Activated CD4-positive, alpha-beta T cell treated with anti-CD3 and anti-CD28 coated beads, Interleukin-2, Interleukin-4, amounts not matched to agents 100 ng/mL and 50 ng/mL, durations not matched to agents 16 hours and 8 hours (primary cell): ENCODE data around the gene HGF.
"Not testable (repeated sequence)": the region's sequence is repeated elsewhere in the genome, so short reads cannot be mapped to it uniquely, and the experiment has no call there.

Experiments used
- DNase-seq: peaks from one replicate; pipeline ENCODE4 v3.0.0-alpha.2; 2020; ENCODE audit warnings: low spot score

HGF gene

DNA sequence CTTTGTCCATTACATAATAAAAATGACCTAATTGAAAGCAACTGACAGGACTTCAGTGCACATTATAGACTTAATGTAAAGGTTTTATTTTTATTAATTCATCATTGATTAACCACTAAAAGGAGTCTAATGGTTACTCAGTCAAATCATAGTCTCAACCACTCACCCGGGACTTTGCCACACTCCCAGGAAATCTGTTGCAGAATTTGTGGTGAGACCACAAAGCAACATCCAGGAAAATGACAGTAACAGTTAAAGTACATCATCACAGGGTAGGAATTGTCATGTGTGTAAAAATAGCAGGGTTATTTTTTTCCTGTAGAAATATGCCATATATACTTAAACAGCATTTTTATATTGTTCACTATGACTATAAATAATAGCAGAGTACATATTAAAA is 6.3 kb upstream of the HGF start:
- no peak for DNase-seq

DNA sequence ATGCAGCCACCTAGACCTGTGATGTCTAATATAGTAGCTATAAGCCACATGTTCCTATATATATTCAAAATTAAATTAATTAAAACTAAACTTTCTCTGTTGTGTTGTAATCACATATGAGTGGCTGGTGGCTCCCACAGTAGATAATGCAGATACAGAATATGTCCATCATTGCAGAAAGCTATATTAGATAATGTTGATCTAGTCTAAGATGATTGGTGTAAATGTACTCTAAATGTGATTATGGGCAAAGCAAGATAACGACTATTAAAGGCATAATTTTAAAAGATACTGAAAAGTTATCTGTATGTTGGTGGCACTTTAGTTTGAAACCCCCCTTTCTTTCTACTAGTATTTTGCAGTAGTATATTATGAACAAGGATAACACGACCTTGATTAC is 5.7 kb upstream of the HGF start:
- DNase-seq: no peak

DNA sequence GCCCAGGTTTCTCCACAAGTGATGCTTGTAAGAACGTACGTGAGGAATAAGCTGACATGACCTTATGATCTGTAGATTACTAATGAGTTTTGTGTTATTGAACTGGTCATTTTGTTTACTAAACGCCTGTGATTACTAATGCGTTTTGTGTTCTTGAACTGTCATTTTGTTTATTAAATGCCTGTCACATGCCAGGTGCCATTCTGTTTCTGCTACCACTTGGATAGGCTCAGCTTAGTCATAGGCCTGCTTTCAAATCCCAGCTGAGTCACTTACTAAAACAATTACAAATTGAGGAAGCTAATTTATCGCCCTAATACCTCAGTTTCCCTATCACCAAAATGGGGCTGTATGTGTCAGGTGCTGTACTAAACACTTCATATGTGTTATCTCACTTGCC is 4.7 kb upstream of the HGF start:
- DNase-seq: no peak

DNA sequence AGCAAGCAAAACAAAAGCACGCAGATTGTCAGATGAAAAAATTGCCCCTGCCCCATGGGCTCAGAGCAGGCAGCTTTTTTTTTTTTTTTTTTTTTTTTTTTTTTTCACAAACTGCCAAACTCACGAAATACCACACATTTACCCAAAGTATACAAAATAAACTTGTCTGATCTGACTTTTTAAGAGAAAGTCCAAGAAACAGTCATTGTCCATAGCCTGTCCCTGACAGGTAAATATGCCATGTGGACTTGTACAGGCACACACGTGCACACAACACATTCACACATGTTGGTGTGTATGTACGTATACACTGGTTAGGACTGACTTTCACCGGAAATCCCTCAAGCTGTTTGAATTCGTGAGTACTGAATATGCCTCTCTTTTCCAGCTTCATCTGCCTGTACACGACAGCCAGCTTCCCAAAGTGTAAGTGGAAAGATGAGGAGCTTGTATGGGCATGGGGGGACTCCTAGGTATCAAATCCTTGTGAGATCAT is 929 bp upstream of the HGF start:
- no peak for DNase-seq

DNA sequence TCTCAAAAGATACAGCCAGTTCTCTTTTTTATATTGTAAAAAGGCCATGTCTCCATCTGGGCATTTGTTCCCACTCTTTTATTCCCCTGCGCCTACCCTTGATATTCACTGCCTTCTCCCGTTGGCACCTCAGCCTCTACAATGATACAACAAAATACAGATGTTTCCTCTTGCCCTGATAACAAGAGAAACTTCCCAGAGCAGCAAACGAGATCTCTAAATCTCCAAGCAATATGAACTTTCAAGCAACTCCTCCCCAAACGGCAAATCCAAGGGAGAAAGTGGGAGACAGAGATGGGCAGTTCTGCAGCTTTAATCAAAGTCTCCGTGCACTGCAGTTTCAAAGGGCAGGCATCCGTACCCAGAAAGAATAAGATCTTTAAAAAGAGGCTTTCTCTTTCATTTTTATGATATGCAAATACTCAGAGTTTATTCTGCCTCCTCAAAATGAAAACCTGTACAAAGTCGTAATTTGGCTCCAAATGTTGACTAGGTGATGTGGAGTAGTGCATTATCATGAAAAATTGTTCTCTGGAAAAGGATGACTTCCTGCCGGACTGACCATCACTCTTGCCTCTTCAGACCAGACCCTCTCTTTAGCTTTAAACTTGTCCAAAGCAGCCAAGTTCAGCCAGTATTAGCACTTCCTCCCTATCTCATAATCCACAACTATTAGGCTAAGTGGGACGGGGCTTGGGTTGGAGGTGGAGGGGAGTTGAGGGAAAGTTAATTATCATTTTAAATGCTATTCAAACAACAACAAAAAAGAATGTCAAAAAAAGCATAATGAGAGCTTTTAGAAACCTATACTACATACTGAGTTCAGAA is 682 bp downstream of the HGF start:
- DNase-seq: no peak

DNA sequence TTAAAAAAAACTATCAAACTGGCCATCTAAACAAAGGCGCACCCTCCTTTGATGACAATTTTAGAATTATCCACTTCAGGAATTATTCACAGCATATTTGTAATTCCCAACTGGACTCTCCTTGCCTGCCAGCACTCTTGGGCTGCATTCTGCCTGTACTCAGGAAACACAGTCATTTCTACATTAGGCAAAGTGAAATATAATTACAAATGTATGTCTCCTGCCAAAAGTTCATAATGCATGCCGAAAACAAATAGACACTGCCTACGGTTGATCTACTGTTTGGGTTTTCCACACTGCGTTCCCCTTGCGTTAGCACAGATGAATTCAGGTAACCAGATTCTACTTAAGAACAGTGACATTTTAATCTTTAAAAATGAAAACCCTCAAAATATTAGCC is 1.9 kb downstream of the HGF start:
- no peak for DNase-seq

DNA sequence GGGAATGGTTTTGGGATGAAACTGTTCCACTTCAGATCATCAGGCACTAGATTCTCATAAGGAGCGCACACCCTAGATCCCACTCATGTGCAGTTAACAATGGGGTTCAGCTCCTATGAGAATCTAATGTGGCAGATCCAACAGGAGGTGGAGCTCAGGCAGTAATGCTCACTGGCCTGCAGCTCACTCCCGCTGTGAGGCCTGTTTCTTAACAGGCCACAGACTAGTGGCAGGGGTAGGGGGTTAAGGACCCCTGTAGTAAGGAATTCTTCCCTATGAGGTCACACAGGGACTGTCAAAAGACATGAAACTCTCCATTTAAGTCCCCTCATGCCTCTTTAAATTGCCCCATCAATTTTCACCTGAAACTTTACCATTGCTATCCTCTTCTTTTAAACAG is 8.0 kb downstream of the HGF start:
- DNase-seq: no peak

DNA sequence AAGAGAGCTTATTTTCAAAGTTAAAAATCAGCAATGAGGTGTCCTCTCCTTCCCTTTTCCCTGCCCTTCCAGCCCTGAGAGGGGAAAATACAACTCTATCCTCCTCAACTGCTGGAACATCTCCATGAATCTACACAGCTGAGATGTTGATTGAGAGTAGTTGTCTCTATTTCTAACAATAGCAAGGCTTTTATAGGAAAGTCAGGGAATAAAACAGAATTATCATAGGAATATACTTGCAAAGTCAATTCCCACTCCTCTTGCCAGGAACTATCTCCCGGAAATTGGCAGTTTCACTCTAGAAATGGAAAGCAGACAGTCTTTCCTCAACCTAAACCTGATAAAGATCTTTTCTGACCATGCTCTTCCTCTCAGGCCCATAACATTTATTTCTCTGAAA is 8.8 kb downstream of the HGF start:
- DNase-seq: no peak

DNA sequence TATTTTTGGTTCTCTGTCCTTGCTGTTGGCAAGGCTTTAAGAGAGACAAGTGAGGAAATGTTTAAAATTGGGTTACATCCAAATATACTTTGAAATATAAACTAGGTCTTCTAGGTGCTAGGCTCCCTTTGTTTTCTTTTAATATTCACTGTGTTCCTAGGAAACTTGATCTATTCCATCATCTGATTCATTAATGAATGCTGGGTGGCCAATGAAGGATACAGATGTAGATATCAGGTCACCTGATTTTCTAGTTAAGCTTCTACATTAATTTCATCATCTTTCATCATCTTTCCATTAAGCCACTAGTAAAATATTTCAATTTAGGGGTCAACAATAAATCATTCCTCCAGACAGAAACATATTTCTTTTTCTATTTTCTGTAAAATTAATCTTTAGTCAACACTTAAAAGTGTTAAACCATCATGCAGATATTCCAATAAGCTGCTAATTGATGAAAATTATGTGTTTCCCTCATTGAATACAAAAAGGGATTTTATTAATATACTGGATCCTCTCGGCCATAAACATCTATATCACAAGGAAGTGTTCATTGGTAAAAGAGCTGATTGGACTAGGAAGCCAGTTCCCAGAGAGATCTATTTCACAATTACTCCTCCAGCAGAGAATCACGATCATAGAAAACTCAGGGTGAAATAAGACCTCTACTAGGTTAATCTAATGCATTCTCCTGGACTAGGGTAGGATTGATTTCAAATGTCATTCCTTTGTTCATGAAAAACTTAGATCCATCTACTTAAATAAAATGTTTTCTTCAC is 14.7 kb downstream of the HGF start:
- no peak for DNase-seq

DNA sequence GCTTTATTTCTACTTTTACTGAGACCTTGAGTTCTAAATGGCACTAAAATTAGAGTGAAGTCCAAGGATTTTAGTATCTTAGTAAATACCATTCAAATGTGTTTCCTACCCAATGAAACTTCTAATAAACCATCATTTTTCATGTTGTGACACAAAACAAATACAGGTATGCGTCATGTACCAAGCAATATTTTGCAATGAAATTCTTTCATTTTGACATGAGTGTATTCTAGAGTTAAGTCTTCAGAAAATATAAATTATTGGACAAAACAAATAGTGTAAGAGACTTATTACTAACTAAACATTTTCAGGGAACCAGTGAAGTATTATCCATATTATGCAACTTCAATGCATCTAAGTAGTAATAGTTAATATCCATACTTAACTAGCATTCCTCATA is 16.5 kb downstream of the HGF start:
- no peak for DNase-seq

DNA sequence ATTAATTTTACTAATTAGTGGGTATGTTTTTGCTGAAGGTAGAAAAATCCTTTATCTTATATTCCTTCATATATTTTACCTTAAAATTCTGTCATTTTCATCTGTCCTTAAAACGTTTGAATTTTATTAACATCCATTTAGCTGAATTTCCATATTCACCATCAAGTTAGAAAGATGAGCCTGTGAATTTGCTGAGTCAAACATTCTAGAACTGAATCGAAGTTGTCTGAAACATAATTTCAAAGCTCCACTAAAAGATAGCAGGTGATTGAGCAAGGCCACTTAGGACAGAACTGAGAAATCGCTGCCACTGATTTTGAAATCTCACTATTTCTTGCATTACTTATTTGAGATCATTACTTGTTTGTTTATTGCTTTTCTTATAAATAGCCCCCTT is 17.5 kb downstream of the HGF start:
- DNase-seq: no peak

DNA sequence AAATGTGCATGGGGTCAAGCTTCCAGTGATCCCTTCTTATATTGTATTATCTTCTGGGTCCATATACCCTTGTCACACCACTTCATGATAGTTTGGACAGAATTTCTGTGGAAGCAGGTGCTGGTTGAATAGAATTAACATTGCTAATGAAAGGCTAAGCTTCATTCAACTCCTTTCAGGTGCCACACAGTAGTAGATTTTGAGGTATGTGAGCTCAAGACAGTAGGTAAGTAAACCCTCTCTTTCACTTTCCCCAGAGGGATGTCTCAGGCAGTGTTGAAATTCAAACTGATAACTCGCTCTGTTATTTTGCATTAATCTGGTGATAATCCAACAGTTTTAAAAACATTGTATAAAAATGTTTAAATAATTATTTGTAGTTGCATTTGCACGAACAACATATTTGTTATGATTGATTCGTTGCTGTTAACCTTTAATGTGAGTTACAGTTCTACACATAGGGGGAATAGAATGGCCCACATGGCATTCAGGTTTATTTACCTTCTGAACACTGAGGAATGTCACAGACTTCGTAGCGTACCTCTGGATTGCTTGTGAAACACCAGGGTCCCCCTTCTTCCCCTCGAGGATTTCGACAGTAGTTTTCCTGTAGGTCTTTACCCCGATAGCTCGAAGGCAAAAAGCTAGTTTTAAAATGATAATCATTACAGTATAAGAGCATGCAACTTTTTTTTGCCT is 18.1 kb downstream of the HGF start:
- no peak for DNase-seq

DNA sequence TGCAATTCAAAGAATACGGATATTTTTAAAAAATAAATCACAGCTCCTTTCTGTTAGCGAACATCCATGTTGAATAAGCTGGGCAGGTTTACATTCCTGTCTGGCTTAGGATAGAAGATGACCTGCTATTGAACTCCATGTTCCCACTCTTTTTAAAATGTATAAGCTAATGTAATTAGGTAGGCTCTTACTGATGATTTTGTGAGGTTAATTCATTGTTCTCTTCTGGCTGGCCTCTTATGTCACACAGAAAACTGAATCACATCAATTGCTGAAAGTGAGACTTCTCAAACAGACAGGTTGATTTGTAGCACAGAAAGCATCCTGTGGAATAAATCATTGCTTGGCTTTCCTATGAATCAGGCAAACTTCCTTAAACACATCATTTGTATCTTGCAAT is 24.2 kb downstream of the HGF start:
- no peak for DNase-seq

DNA sequence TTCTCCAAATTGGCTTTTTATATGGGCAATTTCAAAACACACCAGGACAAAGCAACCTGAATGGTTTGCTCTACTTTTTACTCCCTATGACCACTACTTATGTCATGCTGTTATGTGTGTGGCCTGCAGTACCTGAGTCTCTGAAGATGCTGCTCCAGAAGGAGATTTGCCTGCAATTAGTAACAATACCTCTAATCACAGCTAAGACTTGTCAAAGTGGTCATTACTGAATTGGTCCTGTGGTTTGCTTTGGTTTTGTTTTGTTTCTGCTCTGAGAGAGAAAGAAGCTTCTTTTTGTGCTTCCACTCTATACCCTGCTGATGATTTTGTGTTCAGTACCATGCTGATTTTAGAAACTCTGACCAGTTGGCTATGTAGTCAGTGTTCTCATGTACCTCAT is 25.5 kb downstream of the HGF start:
- DNase-seq: no peak

DNA sequence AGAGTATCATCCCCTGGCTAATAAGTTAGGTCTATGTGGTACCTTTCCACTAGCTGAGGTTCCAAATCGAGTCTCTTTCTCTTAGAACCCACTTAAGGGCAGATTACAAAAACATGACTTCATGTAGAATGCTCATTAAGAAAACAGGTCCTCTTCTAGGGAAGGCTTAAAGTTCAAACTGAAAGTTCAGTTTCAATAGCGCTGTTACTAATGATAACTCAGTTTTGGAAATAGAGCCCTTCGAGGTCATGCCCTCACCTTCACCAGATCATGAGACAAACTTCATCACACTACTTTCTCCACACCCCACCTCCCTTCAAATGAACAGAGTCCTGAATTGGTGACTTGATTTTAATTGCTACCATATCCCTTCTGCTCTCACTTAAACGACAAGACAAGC is 26.2 kb downstream of the HGF start:
- DNase-seq: no peak

DNA sequence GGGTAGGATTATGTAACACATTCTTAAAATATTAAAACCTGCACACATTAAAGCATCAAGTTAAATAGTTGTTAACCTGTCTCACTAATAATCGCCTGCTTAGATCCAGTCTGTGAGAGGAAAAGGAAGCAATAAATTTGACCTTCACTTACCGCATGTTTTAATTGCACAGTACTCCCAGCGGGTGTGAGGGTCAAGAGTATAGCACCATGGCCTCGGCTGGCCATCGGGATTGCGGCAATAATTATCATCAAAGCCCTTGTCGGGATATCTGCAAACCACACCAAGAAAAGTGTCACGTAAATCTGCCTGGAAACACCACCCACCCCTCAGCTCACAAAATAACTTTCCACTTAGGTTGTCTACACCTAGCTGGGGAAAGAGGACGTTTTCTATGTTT is 26.6 kb downstream of the HGF start:
- DNase-seq: no peak

DNA sequence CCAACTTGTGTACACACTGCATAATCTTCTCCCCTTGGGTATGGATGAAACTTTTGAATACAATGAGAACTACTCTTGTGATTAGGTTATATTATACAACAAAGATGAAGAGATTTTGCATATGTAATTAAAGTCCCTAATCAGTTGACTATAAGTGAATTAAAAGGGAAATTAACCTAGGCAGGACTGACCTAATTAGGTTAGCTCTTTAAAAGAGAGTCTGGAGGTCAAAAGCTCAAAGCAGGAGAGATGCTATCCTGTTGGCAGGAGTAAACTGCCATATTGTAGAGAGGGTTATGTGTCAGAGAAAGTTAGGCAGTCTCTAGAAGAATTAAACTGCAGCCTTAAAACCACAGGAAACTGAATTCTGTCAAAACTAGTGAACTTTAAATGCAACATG is 29.4 kb downstream of the HGF start:
- no peak for DNase-seq

DNA sequence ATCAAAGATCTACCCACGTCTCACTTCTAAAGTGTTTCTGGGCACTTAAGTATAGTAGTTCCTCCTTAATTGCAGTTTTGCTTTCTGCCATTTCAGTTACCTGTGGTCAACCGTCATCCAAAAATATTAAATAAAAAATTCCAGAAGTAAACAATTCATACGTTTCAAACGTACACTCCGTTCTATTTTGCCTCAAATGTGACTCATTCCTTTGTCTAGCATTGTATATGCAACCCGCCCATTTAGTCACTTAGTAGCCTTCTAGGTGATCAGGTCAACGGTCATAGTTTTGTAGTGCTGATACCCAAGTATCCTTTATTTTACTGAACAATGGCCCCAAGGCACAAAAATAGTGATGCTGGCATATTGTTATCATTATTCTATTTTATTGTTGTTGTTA is 33.8 kb downstream of the HGF start:
- no peak for DNase-seq

DNA sequence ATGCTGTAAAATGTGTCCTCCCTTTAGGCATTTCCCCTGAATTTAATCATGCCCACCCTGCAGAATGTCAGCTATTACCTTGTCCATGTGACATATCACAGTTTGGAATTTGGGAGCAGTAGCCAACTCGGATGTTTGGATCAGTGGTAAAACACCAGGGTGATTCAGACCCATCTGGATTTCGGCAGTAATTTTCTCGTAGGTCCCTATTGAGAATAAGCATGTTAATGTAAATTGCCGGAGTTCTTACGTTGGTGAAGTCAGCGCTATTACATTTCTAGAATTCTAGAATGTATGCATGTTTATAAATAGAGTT is 44.1 kb downstream of the HGF start:
- no peak for DNase-seq

DNA sequence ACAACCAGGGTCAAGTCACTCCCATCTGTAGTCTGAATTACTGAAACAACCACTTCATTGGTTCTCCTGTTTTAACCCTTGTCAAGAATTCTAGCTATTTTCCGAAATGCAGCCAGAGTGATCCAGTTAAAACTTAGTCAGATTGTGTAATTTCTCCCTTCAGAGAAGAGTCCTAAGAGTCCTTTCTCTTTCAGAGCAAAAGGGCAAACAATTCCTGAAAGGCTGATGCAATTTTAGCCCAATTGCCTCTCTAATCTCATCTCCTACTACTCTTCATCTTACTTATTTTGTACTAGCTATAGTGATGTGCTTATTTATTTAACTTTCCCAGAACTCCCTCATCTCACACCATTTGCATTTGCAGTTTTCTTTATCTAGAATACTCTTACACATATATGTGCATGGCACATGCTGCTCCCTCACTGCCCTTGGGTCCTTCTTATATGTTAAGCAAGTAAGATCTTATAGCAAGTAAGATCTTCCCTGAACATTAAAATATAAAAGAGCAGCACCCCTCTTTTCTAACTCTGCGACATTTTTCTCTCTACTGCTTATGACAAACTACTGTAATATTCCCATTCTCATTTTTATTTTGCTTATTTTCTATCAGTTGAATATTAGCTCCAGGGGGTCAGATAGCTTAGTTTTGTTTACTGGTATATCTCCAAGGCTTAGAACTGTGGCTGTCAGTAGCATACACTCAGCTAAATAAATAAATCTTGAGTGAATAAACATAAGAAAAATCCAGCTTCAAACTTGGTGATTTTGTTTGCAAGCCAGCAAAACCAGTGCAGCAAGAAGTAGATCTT is 44.6 kb downstream of the HGF start:
- no peak for DNase-seq

DNA sequence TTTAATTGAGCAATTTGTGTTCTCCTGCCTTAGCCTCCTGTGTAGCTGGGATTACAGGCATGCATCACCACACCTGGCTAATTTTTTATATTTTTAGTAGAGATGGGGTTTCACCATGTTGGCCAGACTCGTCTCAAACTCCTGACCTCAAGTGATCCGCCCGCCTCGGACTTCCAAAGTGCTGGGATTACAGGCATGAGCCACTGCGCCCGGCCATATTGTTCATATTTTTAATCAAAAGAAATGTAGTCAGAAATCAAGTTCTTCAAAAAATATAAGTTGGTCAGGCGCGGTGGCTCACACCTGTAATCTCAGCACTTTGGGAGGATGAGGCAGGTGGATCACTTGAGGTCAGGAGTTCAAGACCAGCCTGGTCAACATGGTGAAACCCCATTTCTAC is 47.6 kb downstream of the HGF start:
- not testable (repeated sequence) for DNase-seq

DNA sequence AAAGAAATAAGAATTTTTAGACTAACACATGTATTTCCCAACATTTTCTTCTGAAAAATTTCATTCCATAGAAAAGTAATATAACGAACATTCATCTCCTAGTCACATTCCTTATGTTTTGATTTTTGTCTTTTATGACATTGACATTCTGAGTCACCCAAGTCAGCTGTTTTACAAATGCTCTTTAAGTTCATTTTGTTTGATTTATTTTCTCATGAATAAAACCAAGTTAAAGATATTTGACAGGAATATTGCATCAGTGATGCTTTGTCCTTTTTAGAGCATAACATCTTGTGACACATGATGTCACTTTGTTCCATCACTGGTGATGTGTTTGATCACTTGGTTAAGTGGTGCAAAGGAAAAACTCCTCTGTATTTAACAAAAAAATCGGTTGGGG is 48.4 kb downstream of the HGF start:
- DNase-seq: no peak
